ENCODE results near the gene RPSA.

DNA sequence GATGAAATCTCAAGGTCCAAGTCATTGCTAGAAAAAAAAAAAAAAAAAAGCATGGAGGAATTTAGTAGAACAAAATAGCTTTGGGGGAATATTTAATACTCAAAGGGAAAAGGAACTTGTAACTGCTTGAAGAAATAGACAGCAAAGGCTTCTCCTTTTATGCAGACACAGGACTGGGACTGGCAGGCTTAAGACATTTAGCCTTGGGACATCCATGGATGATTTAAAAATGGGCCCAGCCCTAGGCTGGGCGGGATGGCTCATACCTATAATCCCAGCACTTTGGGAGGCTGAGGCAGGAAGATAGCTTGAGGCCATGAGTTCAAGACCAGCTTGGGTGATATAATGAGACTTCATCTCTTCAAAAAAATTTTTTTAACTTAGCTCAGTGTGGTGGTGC, 19.8 kb downstream of the RPSA start:
- TF ChIP-seq, protein P1, sequence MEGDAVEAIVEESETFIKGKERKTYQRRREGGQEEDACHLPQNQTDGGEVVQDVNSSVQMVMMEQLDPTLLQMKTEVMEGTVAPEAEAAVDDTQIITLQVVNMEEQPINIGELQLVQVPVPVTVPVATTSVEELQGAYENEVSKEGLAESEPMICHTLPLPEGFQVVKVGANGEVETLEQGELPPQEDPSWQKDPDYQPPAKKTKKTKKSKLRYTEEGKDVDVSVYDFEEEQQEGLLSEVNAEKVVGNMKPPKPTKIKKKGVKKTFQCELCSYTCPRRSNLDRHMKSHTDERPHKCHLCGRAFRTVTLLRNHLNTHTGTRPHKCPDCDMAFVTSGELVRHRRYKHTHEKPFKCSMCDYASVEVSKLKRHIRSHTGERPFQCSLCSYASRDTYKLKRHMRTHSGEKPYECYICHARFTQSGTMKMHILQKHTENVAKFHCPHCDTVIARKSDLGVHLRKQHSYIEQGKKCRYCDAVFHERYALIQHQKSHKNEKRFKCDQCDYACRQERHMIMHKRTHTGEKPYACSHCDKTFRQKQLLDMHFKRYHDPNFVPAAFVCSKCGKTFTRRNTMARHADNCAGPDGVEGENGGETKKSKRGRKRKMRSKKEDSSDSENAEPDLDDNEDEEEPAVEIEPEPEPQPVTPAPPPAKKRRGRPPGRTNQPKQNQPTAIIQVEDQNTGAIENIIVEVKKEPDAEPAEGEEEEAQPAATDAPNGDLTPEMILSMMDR (conservative IDR thresholded peaks at IDR 0.05; ENCODE audit: low read length) = no peak
- no peak for TF ChIP-seq EZH2phosphoT487 (IDR thresholded peaks at IDR 0.05; ENCODE audit: borderline replicate concordance)
